GOT3 (cell line): ENCODE results near the gene CHI3L1.

Experiments used
- DNase-seq: peaks from one replicate; lab custom pipeline; 2025; ENCODE audit warnings: mixed read lengths; lab: John Stamatoyannopoulos, UW

CHI3L1 gene

GRCh38 chr1:203206129-203206687, 19.7 kb upstream of the CHI3L1 start:
- DNase-seq, result no peak

- DNase-seq, result no peak
Measured at GRCh38 chr1:203204756-203205155, 18.3 kb upstream of the CHI3L1 start.

GRCh38 chr1:203202431-203203245, 16.1 kb upstream of the CHI3L1 start:
- peak; percentile 61 for DNase-seq

GRCh38 chr1:203201516-203202205, 15.2 kb upstream of the CHI3L1 start:
- no peak for DNase-seq

GRCh38 chr1:203200916-203201315, 14.4 kb upstream of the CHI3L1 start:
- no peak for DNase-seq

- DNase-seq, result peak; percentile 41
Measured at GRCh38 chr1:203199816-203200571, 13.5 kb upstream of the CHI3L1 start.

- DNase-seq, result no peak
Measured at GRCh38 chr1:203199481-203199815, 12.9 kb upstream of the CHI3L1 start.

GRCh38 chr1:203199002-203199401, 12.5 kb upstream of the CHI3L1 start:
- DNase-seq, result no peak

GRCh38 chr1:203197625-203198024, 11.1 kb upstream of the CHI3L1 start:
- DNase-seq, result no peak

- DNase-seq, result no peak
Measured at GRCh38 chr1:203196371-203196770, 9.9 kb upstream of the CHI3L1 start.

GRCh38 chr1:203190949-203191348, 4.4 kb upstream of the CHI3L1 start:
- no peak for DNase-seq

- no peak for DNase-seq
Measured at GRCh38 chr1:203189951-203190352, 3.4 kb upstream of the CHI3L1 start.

- DNase-seq, result no peak
Measured at GRCh38 chr1:203188686-203189232, 2.3 kb upstream of the CHI3L1 start.

- DNase-seq, result no peak
Measured at GRCh38 chr1:203187689-203188264, 1.3 kb upstream of the CHI3L1 start.

GRCh38 chr1:203187304-203187685, 791 bp upstream of the CHI3L1 start:
- DNase-seq, result no peak

- DNase-seq, result no peak
Measured at GRCh38 chr1:203186091-203186445, 436 bp downstream of the CHI3L1 start.

- no peak for DNase-seq
Measured at GRCh38 chr1:203185585-203185984, 919 bp downstream of the CHI3L1 start.

GRCh38 chr1:203185061-203185461, 1.4 kb downstream of the CHI3L1 start:
- DNase-seq, result no peak

GRCh38 chr1:203184467-203184866, 2.0 kb downstream of the CHI3L1 start:
- no peak for DNase-seq

- DNase-seq, result no peak
Measured at GRCh38 chr1:203183828-203184227, 2.7 kb downstream of the CHI3L1 start.

- DNase-seq, result no peak
Measured at GRCh38 chr1:203182387-203182953, 4.0 kb downstream of the CHI3L1 start.
